Epithelial cell of proximal tubule (primary cell): ENCODE measurements around the gene ITGB2. TPM values are rescaled to one million over a fixed set of nuclear protein-coding genes. Genes with fewer than 3 reads are reported as not detected.

ENCODE experiments used
- DNase-seq: peaks from one replicate; pipeline ENCODE4 v3.0.0-alpha.2; 2011; ENCODE audit warnings: low read depth
- H3K4me3 ChIP-seq: 2 replicates; pipeline ENCODE4 v1.5.1; 2011; ENCODE audit warnings: low read depth, mild to moderate bottlenecking, low read length
- total RNA-seq: library from RNA; depleted of rRNA; stranded (reverse); fragments of >200 nt; gene quantifications from 2 replicates; pipeline ENCODE4 v1.2.3, GENCODE V29; 2015
- TF ChIP-seq, protein P1 (sequence below): conservative IDR thresholded peaks from 2 replicates; pipeline ENCODE4 v1.5.1; 2012; ENCODE audit warnings: low read depth, mild to moderate bottlenecking, low read length

Gene ITGB2
- total RNA-seq, 1 donor from 2014 or later: 3.0 TPM

DNA sequence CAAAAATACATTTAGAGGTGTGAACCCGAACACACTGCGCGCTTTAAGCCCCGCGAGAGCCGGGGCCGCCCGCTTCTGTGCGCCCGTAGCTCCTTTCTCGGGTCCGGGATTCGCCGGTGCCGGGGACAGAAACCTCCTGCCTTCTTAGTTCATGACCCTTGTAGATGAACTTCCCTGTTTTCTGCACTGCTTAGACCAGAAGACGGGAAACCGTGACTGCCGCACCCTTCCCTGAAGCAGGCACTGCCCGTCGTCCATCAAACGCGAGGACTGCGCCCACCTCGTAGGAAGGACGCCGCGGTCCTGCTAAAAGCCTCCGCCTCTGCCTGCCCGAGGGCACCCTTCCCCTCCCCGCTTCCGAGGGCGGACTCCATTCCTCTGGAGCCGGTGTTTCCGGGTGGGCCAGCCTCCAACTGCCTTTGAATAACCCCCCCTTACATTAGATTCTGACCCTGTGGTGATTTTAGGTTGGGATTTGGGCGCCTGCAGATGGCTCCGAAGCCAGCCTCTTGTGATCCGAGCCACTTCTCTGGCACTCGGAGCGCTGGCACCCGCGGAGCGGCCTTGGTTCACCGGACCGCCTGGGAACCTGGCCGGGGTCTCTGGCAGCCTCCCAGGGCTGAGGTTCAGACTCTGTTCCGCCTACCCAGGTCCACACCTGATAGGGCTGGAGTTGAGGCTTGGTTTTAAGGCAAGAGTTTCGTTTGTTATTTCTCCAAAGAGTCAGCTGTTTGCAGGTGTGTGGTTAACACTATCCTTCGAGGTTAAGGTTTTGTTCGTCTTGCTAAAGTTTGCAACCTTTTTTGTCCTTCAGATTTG lies 46.0 kb downstream of the ITGB2 start:
- DNase-seq: no peak
- peak overlapping the region; percentile 94 for H3K4me3 ChIP-seq
- TF ChIP-seq, protein P1, sequence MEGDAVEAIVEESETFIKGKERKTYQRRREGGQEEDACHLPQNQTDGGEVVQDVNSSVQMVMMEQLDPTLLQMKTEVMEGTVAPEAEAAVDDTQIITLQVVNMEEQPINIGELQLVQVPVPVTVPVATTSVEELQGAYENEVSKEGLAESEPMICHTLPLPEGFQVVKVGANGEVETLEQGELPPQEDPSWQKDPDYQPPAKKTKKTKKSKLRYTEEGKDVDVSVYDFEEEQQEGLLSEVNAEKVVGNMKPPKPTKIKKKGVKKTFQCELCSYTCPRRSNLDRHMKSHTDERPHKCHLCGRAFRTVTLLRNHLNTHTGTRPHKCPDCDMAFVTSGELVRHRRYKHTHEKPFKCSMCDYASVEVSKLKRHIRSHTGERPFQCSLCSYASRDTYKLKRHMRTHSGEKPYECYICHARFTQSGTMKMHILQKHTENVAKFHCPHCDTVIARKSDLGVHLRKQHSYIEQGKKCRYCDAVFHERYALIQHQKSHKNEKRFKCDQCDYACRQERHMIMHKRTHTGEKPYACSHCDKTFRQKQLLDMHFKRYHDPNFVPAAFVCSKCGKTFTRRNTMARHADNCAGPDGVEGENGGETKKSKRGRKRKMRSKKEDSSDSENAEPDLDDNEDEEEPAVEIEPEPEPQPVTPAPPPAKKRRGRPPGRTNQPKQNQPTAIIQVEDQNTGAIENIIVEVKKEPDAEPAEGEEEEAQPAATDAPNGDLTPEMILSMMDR: no peak

- peak overlapping the region; percentile 94 for H3K4me3 ChIP-seq
- no peak for DNase-seq
- TF ChIP-seq, protein P1: no peak
Observed at GRCh38 chr21:44874240-44874496, 46.5 kb downstream of the ITGB2 start.

DNA sequence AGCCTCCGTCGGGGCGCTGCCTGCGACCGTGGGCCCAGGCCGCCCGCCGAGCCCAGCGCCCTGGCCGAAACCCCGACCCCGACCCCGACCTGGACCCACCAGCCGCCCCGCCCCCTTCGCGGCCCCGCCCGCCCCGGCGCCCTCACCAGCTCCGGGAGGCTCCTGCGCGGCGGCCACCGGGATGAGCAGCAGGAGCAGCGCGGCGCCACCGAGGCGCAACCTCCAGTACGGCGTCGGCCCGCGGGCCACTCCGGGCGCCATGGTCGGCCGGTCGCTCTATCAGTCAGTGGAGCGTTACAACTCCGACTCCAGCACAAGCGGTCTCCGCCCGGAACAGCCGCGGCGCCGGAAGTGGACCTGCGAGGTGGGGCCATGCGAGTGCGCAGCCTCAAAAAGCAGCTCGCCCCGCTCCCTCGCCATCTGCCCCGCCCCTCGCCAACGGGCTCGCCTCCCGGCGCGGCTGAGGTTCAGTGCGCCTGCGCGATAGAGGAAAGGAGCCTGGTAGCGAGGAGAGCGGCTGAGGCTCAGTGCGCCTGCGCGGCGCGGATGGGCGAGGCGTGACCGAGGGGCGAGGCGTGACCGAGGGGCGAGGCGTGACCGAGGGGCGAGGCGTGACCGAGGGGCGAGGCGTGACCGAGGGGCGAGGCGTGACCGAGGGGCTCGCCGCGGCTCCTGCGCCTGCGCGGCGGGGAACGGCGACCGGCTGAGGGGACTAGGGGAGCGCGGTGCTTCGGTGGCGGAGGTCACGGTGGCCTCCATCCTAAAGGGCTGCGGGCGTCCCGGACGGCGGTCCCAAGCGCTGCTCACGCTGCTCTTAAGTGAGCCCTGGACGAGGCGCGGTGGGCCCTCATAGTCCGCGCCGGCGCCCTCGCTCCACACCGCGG lies 47.1 kb downstream of the ITGB2 start, which contains the start of gene PTTG1IP:
Gene PTTG1IP (minus strand): TSS at position 335 of the 884 bp plus-strand sequence. CDS start 74 bp downstream, at position 261.
- H3K4me3 ChIP-seq: peak within 1 kb of the TSS; percentile 94
- DNase-seq: no peak
- TF ChIP-seq, protein P1: no peak

- H3K4me3 ChIP-seq: peak overlapping the region; percentile 94
- TF ChIP-seq, protein P1: no peak
- DNase-seq: no peak
Observed at GRCh38 chr21:44872649-44873355, 47.9 kb downstream of the ITGB2 start.

DNA sequence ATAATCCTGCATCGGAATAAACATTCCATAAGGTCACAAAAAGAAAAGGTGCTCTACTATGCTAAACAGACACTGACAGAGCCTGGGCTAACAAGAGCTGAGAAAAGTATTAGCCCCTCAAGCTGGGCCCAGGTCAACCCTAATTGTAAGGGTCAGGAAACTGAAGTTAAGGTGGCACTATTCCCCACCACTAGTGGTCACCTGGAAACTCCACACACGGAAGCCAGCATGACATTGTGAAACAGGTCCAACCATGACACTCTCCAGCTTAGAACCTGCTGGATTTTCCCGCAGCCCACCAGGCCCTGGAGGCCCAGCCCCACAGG lies 48.4 kb downstream of the ITGB2 start:
- peak overlapping the region; percentile 94 for H3K4me3 ChIP-seq
- TF ChIP-seq, protein P1: peak; percentile 11
- DNase-seq: no peak

DNA sequence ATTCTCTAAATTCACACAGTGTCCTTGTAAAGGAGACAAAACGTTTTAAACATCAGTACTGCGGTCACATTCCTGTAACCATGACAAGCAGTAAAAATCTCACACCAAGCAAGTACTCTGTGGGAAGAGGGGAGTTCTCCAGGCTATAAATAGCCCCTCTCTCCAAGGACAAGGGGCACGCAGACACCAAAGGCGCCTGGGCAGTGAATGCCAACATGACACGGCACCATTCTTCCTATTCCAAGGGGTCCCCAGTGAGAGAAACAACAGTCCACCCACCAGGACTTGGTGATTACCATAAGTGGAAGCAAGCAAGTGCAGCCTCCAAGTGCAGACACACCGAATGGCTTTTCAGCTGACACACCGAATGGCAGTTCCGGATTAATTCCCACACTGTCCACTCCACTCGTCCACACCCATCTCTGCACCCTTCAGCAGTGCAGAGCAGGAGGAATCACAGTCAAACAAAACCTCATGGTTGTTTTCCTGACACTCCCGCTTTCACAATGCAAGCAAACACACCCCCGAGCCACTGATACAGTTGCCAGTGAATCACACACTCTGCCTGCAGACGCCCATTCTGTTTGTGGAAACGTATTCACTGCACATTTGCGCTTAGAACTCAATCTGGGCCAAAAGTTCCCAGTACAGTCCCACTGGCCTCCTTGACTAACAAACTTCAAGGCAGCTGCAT lies 49.0 kb downstream of the ITGB2 start:
- H3K4me3 ChIP-seq: peak overlapping the region; percentile 94
- TF ChIP-seq, protein P1: no peak
- DNase-seq: no peak
